TTC549 (cell line): ENCODE results near the gene TMOD3.
A peak's percentile ranks its signal among the peaks of the same experiment; 100 is the strongest.
"Not testable (repeated sequence)": the region's sequence is repeated elsewhere in the genome, so short reads cannot be mapped to it uniquely, and the experiment has no call there.

Source experiments
- FAIRE-seq: peaks from 2 replicates; lab custom pipeline; 2012; peaks lifted over from hg19 to GRCh38; lab: Jason Lieb, UNC

TMOD3 gene

GRCh38 chr15:51865317-51865716 lies 35.9 kb downstream of the TMOD3 start:
- no peak for FAIRE-seq

- FAIRE-seq: no peak
Measured at GRCh38 chr15:51866161-51866560, 36.7 kb downstream of the TMOD3 start.

- no peak for FAIRE-seq
Measured at GRCh38 chr15:51866751-51867150, 37.3 kb downstream of the TMOD3 start.

GRCh38 chr15:51869060-51869421 lies 39.6 kb downstream of the TMOD3 start:
- FAIRE-seq: no peak

GRCh38 chr15:51870774-51871173 lies 41.3 kb downstream of the TMOD3 start:
- FAIRE-seq: no peak

GRCh38 chr15:51874751-51875644 lies 45.5 kb downstream of the TMOD3 start:
- no peak for FAIRE-seq

GRCh38 chr15:51876169-51876568 lies 46.7 kb downstream of the TMOD3 start:
- FAIRE-seq: no peak

GRCh38 chr15:51878446-51879386 lies 49.3 kb downstream of the TMOD3 start:
- FAIRE-seq: no peak

DNA sequence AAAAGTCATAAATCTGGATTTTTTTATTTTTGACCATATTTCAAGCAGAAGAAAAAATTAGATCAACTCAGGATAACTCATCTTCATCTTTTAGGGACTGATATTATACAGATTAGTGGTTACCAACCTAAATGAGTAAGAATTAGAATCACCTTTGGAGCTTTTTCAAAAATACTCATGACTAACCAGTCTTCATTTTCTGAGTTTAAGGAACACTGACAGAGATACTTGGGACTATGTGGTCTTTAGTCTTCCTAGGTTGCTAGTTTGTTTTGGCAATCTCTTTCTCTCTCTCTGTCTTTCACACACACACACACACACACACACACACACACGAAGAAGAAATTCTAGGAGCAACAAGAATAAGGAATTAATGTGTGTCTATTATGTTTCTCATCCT lies 50.1 kb downstream of the TMOD3 start:
- no peak for FAIRE-seq

- FAIRE-seq: no peak
Measured at GRCh38 chr15:51883271-51883837, 53.9 kb downstream of the TMOD3 start.

GRCh38 chr15:51884041-51884440 lies 54.6 kb downstream of the TMOD3 start:
- FAIRE-seq: no peak

DNA sequence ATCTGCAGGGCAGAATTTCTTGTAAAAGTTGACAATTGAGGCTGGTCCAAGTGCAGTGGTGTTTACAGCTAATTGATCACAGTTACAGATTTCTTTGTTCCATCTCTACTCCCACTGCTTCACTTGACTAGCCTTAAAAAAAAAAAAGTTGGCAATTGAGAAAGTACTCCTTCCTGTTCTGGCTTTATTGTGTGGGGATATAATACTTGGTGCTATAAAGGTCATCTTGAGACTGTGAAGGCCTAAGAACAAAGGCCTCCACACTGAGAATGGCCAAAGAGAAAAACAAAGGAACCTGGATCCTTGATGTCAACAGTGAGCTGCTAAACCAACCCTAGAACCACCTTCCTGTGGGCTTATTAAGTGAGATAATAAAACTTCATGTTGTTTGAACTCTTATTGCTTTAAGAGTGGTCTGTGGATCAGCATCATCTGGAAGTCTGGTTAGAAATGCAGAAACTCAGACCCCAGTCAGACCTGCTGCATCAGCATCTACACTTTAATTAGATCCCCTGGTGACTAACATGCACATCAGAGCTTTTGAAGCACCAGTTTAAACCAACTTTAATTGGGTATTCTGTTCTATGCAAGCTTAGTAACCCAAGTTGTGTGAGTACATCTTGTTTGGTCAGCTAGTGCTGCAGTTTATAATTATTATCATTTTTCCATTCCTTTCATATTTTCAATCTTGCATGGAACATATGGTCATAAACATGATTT lies 55.2 kb downstream of the TMOD3 start:
- FAIRE-seq: no peak

GRCh38 chr15:51885758-51886157 lies 56.3 kb downstream of the TMOD3 start:
- not testable (repeated sequence) for FAIRE-seq

- FAIRE-seq: no peak
Measured at GRCh38 chr15:51887887-51888592, 58.6 kb downstream of the TMOD3 start.

- FAIRE-seq: peak; percentile 90
Measured at GRCh38 chr15:51888593-51889195, 59.2 kb downstream of the TMOD3 start.

DNA sequence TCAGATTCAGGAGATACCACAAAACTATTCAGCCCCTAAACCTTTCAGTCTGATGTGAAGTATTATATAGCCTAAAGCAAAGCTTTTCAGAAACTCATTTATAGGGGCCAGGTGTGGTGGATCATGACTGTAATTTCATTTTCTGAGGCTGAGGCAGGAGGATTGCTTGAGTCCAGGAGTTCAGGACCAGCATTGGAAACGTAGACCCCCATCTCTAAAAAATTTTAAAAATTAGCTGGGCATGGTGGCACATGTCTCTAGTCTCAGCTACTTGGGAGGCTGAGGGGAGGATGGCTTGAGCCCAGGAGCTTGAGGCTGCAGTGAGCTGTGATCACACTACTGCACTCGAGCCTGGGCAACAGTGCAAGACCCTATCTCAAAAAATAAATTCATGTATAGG lies 60.0 kb downstream of the TMOD3 start:
- no peak for FAIRE-seq

DNA sequence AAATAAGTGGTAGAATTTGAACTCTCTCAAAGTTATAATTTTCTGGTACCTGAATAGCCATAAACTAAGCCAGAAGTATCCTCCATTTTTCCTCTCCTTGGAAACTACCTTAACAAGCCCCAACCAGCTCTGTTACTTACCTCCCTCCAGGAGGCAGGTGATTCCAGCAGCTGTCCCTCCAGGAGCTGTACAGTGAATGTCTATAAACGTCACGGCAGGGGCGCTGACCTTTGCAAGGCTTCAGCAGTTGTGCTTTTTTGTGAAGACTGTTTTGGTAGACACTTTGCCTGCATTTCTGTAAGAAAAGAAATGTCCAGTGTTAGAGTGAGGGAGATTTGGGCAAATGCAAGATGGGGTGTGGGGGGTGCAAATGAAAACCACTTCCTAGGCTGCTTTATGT lies 75.0 kb downstream of the TMOD3 start:
- FAIRE-seq: no peak

- no peak for FAIRE-seq
Measured at GRCh38 chr15:51904931-51905330, 75.5 kb downstream of the TMOD3 start.

DNA sequence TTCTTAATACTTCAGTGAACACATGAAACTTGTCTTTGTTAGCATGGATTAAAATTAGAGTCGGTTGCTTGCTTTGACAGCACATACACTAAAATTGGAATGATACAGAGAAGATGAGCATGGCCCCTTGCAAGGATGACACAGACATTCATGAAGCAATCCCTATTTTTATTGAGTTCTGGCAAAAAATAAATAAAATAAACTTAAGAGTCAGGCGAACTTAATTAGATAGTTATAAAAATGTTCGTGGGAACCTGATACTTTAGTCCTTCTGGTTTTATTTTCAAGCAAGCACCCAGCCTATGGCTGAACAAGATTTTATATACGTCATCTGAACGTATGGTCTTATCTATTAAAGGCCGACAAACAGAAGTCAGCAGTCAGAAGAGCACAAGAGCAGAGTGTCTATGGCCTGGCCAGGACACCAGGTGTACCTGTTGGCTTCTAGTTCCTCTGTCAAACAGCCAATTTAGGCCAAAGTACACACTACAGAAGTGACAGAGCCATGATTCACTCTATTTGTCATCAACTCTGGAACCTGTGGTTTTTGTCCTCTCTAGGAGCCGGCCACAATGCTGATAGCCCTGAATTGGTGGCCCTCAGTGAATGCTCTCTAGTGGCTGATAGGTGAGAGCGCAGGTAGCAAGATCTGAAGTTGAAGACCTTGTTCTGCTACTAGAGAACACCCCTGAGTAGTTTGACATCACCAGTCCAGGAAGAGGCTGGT lies 77.8 kb downstream of the TMOD3 start:
- no peak for FAIRE-seq

GRCh38 chr15:51908316-51908715 lies 78.9 kb downstream of the TMOD3 start:
- FAIRE-seq: no peak
